HG03342 (cell line): ENCODE results near the gene CCSER1.
"Not testable (repeated sequence)": the region's sequence is repeated elsewhere in the genome, so short reads cannot be mapped to it uniquely, and the experiment has no call there.

Source experiments
- ATAC-seq: cut with Tn5 transposase; IDR thresholded peaks from one replicate; pipeline ENCODE4 v1.9.1; 2021; ENCODE audit warnings: mild to moderate bottlenecking, moderate library complexity; ENCODE audit not compliant: unreplicated experiment

The CCSER1 gene

DNA sequence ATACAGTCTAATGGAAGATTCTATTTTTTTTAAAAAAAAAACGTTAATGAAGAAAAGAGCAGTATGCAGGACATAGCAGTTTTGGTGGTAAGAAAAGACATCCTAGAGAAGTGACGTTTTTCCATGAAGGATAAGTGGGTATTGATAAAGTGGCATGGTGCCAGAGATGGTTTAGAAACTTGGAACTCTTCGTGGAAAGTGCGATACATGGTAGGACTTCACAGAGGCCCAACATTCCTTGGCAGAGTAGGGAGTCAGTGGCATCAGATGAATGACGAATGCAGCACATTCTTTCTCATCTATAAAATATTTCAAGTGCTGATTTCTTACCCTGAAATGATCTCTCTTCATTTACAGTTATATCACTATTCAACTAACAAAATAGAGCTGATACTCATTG lies 298.7 kb downstream of the CCSER1 start:
- no peak for ATAC-seq

DNA sequence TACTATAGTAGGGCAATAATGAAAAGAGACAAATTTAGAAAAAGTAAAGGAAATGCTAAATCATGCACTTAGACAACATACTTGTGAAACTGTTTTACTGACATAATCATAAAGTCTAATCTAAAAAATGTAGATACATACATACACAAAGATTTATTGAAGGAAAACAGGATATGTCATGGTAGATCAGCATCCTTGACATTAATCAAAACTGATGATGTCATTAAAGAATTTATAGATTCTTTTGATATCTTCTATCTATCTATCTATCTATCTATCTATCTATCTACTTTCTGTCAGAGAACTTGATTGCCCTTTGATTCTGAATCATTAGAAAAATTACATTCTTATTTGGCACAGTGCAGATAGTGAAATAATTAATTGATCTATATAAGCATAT lies 311.3 kb downstream of the CCSER1 start:
- ATAC-seq, result no peak

DNA sequence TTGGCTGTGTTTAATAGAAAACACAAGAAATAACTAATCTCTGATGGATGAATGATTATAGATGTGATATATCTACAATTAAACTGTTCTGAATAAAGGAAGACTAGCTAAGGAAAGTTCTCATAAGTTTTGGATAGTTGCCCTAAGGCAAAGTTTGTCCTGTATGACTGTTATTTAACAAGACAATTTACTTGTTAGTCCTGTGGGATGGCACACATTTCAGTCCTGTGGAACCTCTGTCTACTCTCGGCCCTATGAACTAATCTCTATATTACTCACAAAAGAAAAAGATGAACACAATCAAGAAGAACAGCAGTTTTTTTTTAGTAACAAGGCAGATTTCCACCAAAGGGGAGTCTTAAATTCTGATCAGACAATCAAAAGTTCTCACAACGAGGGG lies 314.6 kb downstream of the CCSER1 start:
- ATAC-seq, result no peak

DNA sequence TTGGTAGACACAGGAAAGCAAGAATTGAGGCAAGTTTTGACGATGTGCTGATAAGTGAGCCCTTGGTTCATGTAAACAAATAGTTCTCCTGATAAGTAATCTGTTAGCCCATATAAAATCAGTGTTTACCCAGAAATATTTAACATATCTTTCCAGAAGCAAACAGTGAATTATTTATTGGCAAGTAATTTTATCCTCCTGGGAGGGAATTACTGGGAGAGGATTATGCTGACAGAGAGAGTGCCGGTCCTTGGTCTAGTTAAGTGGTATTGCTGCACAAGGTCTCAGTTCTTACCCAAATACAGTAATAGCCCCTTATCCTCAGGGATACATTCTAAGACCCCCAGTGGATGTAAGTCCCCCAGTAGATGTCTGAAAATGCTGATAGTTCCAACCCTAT lies 315.4 kb downstream of the CCSER1 start:
- no peak for ATAC-seq

DNA sequence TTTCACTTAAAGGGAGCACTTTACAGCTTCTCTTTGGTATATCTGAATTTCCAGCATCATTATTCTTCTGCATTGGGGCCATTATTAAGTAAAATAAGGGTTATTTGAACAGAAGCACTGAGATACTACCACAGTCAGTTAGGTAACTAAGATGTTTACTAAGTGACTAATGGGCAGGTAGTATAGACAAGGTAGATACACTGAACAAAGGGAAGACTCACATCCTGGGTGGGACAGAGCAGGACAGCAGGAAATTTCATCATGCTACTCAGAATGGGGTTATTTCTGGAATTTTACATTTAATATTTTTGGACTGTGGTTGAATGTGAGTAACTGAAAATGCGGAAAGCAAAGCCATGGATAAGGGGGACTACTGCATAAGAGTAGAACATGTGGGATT lies 316.0 kb downstream of the CCSER1 start:
- no peak for ATAC-seq

DNA sequence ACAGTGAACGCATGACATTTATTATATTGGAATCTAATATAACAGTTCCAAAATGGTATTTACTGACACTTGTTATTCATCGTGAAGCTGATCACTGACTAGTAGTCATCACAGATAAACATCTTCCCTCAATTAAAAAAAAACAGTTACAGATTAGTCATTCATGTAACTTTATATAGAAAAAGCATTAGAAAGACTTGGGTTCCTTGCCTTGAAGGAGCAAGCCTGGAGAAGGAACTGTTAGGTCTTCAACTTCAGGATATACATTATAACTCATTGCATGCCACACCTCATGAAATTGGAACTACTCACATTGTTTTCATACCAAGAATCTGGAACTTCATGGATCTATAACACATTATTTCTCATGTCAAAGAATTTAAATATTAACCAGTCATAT lies 317.7 kb downstream of the CCSER1 start:
- ATAC-seq, result no peak

DNA sequence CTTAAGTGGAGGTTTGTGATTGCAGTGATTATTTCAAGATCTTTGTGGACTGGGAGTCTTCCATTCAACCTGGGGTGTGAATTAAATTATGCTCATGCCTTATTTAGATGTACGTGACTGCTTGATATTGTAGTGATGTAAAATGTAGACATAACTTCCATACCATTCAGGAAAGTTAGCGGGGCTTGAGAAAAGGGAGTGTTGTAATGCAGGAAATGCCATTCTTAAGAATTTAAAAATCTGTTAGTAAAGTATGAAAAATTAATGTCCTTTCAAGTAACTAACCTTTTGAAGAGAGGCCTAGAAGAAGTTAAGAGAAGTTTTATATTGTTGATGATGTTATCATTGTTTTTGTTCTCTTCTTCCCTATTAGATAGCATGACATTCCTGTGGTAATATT lies 318.2 kb downstream of the CCSER1 start:
- no peak for ATAC-seq

DNA sequence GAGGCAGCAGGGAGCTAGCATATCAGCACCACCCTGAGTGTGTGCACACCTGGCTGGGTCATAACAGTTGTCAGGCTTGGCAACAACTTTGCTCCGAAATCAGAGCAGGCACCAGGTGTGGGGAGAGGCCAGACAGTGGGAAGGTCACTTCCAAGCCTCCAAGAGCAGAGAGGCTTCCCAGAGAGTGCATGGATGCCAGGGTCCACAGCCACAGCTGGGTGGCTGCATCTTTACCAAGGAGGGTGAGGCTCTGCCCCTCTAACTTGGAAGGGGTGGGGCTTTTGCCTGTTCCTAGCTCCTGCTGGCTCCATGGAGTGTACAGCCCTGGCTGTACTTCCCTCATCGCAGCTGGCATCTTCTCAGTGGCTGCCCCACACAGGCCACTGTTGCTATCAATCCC lies 322.4 kb downstream of the CCSER1 start:
- ATAC-seq, result no peak

DNA sequence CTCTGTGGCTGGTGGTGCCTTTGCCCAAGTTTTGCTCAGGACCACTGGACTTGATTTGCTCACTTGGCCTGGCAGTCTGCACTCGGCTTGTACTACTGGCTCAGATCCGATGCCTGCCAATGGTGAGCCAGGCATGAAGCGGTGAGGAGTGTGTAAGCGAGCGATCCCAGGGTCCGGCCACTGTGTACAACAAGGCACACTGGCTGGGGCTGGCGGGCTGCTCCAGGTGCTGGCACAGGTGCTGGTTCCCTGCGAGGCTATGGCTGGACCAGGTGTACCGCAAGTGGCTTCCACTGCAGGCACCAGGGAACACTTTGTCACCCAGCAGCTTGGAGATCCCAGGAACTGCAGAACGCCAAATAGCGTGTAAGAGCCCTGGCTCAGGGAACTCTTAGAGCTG lies 329.7 kb downstream of the CCSER1 start:
- ATAC-seq, result no peak

DNA sequence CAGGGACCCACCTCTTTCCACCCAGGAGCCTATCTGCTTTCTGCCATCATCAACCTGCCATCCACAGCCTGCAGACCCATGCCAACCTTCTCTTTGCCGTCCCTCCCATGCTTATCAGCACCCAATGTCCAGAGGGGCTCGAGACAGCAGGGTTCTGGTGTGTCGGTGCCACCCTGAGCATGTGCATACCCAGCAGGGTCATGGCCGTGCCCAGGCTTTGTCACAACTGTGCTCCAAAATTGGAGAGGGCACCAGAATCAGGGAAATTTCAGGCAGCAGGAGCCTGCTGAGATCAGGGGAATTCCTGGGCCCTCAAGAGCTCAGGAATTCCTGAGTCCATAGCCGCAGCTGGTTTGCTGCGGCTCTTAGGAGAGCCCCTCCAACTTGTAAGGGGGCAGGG lies 330.6 kb downstream of the CCSER1 start:
- ATAC-seq, result no peak

DNA sequence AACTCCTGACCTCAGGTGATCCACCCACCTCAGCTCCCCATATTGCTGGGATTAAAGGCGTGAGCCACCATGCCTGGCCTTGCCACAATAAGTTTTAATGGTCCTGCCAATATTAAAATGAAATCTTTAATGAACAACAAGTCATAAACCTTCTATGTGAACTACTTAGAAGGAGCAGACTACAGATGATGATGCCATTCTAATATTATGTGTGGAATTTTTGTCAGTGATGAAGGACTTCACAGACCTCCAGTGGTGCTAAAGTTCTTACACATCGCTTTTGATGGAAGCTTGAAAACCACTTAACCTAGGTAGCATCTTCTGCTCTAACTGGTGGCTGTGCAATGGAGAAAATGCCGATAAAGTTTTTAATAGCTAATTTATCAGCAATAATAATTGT lies 331.4 kb downstream of the CCSER1 start:
- ATAC-seq, result no peak

DNA sequence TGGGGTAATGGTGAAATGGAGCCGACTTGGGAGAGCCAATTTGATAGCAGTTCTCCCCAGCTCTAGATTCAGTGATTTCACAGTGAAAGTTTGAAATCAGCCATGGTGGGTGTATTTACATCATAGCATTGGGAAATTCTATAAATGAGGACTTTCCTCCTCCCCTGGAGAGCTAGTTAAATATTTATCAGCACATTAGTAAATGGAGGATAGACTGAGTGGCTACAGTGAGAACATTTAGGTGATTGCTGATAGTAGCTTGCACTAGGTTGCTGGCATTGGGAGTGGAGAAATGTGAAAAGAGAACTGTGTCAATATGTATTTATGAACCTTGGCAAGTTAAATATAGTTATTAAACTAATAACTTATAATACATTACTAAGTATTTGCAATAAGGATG lies 347.3 kb downstream of the CCSER1 start:
- no peak for ATAC-seq

DNA sequence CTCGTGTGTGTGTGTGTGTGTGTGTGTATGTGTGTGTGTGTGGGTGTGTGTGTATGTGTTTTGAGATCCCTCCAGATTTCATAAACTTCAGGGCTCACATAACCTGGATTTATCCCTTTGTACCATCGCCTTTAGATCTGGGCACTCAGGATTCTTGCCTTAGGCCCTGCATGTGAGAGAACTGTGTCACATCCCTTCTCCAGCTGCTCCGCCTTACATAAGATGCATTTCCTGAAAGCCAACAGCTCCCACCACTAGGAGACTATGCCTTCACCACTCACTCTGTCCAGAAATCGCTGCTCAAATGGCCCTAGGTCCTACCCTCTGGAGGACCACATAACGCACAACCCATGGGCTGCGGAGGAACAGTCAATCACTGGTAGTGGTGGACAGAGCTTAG lies 348.8 kb downstream of the CCSER1 start:
- no peak for ATAC-seq

DNA sequence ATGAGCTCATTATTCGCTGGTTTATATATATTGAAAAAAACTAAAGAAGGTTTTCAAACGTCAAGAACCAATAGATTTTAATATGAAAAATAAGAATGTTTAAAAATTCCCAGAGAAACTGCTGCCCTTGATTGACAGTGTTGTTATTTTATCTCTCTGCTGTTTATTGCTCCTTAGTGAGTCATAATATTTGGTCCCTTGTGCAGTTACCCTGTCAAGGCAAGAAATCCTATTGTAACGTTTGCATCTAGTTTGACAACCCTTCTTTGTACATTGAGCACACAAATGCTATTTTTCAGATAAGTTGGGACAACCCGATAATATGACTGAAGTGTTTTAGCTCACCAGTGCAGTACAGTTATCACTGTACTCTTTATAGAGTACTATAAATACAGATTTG lies 349.4 kb downstream of the CCSER1 start:
- no peak for ATAC-seq

DNA sequence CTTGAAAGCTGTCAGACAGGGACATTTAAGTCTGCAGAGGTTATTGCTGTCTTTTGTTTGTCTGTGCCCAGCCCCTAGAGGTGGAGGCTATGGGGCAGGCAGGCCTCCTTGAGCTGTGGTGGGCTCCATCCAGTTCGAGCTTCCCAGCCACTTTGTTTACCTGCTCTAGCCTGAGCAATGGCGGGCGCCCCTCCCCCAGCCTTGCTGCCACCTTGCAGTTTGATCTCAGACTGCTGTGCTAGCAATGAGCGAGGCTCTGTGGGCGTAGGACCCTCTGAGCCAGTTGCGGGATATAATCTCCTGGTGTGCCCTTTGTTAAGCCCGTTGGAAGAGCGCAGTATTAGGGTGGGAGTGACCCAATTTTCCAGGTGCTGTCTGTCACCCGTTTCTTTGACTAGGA lies 357.7 kb downstream of the CCSER1 start:
- ATAC-seq, result not testable (repeated sequence)

DNA sequence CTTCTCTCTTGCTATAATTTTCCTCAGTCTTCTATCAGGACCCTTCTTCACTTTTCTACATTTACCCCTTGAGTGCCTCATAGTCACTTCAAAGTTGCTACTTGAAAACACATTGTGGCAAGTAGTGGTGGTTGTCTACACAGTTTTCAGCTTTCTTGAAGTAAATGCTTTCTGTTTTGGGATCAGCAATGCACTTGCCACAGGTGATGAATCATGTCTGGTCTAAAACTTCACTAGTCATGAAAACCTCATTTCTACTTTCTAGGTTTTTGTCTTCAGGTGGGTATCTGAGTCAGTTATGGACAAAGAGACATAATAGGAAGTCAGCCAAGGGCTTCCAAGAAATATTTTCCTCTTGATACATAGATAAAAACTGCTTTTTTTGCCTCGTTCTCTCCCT lies 359.2 kb downstream of the CCSER1 start:
- no peak for ATAC-seq

DNA sequence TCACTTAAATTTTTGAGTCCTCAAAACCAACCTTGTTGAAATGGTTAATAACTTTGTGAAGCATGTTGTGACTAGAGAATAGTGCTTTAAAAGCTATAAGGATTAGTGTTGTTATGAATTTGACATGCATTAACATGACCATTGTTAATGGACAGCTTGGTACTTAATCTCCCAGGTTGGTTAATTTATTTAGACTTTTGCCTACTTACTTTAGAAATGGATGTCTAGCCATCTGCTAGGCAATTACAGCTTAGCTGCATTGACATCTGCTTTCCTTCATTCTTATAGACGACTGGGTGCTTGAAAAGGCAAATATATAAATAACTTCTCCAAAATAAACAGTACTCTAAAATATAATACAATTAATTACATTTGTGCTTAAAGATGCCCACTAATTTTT lies 368.0 kb downstream of the CCSER1 start:
- ATAC-seq, result no peak

DNA sequence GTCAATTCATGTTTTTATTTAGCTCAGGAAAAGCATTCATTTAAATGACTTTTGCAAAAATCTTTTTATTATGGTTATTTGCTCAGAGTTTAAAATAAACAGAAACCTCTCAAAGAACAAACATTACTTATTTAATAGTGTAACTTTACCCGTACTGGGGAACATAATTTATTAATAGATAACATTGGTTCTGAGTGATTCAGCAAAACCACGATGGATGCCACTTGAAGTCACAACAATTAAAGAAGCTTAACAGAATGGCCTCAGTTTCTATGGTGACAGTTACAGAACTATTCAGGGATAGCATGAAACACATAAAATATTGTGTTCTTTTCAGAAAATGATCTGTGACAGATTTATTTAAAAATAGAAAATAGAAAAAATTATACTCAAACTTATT lies 368.7 kb downstream of the CCSER1 start:
- no peak for ATAC-seq

DNA sequence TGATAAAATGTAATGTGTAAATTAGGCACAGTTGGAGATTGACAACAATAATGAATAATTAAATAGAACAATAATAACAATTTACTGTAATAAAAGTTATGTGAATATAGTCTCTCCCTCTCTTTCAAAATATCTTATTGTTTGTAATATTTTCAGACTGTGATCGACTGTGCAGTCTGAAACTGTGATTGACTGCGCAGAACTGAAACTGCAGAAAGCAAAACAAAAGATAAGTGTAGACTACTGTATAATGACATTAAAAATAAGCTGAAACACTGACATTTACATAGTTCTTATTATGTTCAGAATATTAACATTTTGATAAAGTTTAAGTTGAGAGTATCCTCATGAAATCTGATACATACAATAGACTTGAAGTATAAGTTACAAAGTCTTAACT lies 371.0 kb downstream of the CCSER1 start:
- no peak for ATAC-seq

DNA sequence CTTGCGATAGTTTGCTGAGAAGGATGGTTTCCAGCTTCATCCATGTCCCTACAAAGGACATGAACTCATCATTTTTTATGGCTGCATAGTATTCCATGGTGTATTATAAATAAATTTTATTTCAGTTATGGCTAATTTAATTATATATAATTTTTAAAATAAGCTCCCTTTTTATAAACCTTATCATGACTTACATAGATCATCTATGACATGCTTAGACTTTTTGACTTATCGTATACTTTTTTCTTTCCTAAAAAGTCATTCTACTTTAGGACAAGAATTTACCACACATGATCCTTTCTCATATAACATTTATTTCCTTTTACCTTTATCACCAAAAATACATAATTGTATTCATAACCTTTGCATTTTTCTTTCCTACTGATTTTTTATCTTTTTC lies 376.5 kb downstream of the CCSER1 start:
- no peak for ATAC-seq

DNA sequence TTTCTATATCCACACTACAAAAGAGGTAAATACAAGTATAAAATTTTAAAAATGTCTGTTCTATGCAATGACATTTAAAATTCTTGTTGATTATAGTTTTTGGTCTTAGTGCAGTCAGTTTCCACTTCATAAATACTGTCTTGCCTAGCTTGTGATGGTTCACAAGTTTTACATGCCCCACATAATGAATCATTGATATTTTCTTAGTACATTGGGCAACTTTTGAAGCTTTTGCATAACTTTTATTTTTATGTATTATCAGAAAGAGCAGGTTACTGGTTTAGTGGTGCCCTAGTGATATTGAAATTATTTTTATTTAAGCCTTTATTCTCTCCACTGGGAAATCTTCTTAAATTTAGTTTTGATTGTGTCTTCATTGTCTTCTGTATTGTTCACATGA lies 388.0 kb downstream of the CCSER1 start:
- no peak for ATAC-seq

DNA sequence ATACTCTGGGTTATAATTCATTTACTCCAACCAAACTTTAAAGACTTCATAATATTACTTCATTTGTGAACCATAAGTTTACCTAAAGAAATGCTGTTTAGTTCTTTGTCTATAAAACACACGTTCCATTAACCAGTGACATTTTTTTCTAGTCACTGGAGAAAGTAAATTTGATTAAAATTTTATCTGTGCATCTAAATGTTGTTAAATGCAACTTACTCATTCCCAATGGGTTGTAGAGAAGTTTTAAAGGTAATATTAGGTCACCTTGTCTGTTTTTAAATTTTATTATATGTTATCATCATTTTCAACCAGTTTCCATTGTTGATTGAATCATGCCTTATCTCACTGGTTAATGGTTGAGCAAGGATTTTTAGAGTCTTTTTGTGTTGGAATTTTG lies 401.4 kb downstream of the CCSER1 start:
- no peak for ATAC-seq

DNA sequence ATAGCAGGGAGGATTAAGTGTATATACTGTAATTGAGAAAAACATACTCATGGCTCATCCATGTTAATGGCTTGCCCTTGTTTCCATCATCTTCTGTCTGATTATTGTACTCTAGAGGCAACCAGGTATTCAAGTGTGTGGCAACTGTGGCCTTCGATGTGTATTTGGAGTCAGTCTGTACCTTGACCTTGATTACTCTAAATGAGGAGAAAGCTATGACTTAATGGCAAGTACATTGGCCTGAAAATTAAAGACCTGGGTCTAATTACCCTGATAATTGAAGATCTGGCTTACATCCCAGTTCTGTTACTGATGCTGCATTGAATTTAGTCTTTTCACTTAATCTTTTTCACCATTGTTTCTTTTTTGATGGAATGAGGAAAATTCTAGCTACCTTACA lies 409.2 kb downstream of the CCSER1 start:
- no peak for ATAC-seq

DNA sequence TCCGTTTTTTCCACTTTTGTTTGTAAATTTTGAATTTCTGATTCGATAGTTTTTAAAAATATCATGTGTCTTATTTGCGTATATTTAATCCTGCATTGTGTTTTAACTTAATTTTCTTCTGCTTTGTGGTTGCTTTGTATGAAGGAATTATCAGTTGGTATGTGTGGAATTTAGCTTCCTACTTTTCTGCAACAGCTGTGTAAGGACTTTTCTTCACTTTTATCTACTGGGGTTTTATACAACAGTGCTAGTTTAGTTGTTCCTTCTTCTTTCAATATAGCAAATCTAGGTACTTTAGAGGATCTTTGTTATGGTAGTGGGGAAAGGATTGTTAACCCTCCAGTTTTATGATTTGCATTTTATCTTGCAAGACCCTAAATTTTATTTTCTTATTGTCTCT lies 410.3 kb downstream of the CCSER1 start:
- ATAC-seq, result no peak
